HG02970 (cell line): ENCODE data around the gene MAP2K1.
"Not testable (repeated sequence)": the region's sequence is repeated elsewhere in the genome, so short reads cannot be mapped to it uniquely, and the experiment has no call there.

Source experiments
- ATAC-seq: cut with Tn5 transposase; IDR thresholded peaks from one replicate; pipeline ENCODE4 v1.9.1; 2021; ENCODE audit warnings: mild to moderate bottlenecking, moderate library complexity, moderate number of reproducible peaks; ENCODE audit not compliant: unreplicated experiment, low FRiP score

The MAP2K1 gene

DNA sequence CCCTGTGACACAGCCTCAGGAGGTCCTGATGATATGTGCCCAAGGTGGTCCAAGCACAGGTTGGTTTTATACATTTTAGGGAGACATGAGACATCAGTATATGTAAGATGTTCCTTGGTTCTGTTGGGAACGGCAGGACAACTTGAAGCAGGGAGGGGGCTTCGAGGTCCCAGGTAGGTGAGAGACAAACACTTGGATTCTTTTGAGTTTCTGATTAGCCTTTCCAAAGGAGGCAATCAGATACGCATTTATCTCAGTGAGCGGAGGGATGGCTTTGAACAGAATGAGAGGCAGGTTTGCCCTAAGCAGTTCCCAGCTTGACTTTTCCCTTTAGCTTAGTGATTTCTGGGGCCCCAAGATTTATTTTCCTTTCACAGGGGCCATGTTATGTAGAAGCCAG lies 84.1 kb downstream of the MAP2K1 start:
- ATAC-seq, result not testable (repeated sequence)

DNA sequence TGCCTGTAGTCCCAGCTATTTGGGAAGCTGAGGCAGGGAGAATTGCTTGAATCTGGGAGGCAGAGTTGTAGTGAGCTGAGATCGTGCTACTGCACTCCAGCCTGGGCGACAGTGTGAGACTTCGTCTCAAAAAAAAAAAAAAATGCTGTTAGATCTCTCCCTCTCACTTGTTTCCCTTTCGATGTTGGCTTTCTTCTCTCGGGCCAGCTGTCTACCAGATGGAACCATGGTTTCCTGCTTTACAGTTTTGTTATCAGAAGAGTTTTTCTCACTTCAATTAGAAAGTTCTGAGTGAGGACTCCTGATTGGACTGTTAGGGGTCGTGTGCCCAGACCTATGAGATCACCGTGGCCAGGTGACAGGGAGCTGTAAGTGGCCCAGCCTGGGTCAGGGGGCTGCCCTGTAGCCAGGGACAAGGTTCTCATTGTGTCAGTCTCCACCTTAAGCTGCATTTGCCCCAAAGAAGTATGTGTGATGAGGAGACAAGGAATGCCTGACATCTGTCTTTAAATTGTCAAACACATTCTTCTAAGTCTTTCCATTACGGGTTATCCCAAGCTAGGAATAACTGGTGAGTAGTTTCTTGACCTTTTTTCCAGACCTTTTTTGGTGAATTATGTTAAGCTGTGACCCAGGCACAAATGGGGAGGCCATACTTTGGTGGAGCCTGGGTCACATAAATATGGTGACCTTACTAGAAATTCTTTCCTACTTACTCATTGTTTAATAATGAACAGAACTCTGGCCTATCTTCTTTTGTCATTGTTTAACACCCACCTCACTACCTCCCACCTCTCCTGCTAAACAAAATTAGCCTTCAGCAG lies 85.7 kb downstream of the MAP2K1 start:
- ATAC-seq, result peak; percentile 59

DNA sequence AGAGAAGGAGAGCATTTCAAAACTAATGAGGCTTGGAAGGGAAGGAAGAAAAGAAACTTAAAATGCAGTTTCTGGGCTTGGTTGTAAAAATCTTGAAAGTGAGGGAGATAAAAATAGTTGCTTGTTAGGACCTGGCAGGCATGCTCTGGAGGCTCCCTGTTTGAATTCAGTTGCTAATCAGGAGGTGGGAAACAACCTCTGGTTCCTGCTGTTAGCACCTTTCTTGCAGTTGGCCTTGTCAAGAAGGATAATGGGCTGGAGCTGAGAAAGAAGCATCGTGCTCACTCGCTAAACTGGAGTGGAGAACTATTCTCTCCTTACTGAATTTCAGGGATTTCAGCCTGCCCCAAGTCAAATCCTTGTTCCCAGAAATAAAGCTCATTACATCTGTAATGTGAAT lies 87.4 kb downstream of the MAP2K1 start:
- ATAC-seq, result no peak

DNA sequence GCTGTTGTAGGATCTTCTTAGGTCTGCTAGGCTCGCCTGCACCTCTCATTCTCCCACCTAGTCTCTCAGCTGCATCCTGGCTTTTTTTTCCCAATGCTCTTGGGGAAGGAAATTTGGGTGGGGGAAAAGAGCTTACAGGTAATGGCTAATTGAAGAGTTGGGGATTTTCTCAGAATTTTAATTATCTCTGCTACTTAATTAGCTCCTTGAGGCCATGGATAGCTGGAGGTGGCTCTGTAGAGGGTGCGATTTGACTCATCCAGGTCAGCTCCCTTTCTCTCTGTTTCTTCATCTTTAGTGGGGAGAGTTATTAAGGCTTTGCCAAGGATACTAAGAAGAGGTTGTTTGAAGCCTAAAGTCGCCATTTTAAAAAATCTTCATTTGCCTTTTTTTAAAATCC lies 88.3 kb downstream of the MAP2K1 start:
- ATAC-seq, result no peak

DNA sequence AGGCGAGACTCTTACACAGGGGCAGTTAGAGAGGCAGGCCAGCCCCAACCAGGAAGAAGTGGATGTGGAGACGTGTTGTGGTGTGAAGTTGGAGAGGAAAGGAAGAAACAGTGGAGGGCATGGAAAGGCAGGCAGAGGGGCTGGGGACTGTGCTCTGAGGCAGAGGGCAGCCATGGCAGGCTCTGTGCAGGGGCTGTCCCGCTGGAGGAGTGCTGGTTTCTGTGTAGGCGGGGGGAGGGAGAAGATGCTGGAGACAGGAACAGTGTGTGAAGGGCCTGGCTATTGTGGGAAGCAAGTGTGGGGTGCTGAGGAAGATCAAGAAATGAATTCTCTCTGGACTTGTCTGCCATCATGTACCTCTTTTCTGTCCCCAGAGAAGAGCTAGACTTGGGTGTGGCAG lies 89.8 kb downstream of the MAP2K1 start:
- no peak for ATAC-seq

DNA sequence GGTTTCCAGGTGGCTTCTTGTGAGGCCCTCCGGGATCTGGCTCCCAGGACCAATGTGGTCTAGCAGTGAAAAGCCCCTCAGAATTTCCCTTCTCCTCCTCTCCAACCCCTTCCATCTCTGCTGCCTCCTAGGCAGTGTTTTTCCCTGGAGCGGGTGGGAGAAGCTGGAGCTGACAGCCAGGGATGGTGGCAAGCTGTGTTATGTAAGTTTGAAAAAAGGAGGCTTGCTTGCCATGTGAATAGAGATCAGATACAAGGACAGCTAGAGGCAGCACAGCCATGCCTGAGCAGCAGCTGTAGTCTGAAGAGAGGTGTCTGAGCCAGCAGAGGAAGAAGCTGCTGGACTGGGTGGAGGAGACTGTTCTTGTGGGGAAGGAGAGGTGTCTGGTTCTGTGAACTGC lies 90.3 kb downstream of the MAP2K1 start:
- no peak for ATAC-seq

DNA sequence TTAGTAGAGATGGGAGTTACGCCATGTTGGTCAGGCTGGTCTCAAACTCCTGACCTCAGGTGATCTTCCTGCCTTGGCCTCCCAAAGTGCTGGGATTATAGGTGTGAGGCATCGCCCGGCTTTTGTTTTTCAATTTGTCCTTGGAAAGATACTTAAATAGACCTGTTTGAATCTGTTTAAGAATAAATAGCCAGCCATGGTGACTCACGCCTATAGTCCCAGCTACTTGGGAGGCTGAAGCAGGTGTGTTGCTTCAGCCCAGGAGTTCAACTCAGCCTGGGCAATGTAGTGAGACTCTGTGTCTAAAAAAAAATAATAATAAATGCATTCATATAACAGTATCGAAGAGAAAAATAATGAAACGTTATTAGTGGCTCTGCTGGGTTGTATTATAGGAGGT lies 93.6 kb downstream of the MAP2K1 start:
- no peak for ATAC-seq

DNA sequence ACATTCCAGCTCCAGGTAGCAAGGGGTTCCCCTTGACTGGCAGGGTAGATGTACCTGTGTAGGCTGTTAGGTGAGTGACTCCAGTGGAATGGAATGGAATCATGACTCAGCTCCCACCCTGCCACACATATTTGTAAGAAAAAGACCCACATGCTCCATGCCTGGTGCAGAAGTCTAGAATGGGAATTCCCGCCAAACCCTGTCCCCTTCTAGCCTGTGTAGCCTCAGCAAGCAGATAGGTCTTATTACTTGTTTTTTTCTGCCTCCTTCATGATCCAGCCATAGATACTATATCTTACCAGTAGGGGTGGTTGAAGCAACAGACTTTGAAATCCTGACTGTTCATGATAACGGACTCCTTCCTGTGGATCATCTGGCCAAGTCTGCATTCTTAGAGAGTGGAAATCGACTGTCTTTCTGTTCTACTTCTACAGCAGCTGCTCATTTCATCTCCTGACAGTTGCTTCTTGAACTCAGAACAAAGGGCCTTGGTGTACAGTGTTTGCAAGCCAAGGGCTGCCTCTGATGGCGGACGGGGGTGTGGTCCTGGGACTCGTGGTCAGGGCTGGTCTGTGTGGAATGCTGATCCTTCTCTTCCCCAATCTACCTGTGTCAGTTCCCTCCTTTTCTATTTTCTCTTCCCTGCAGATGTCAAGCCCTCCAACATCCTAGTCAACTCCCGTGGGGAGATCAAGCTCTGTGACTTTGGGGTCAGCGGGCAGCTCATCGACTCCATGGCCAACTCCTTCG lies 94.6 kb downstream of the MAP2K1 start:
- ATAC-seq, result no peak

DNA sequence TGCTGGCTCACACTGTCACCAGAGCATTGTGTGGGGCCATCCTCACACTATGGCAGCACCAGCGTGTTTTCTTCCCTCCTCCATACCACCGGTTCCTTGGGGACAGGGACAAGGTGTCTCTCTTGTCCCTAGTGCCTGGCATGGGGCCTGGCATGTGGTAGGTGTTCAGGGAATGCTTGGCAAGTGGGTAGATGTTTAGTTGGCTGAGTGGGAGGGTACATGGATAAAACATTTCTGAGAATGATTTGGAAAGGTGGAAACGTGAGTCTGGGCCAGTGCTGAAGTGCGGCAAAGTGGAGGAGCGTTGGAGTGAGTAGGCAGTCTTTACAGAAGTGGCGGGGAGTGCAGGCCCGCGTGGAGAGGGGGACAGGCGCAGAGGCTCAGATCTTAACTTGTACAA lies 95.8 kb downstream of the MAP2K1 start:
- ATAC-seq, result no peak

DNA sequence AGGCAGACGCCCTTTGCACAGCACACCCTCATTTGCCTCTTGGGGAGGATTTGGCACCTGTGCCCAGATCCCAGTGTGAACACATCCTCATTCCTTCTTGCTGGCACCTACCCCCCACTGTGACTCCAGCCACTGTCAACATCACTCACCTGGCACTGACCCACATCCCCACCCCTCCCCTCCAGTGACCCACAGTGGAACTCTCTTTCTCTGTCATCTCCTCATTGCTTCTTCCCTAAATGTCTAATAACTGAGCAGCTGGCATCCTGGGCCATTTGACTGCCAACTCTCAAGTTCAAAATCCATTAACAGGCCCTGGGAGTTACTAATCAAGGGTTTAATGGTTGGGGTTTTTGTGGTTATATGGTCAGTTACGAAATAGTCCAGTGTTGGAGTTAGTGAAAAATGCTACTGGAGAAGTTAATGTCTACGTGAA lies 96.4 kb downstream of the MAP2K1 start:
- ATAC-seq, result no peak

DNA sequence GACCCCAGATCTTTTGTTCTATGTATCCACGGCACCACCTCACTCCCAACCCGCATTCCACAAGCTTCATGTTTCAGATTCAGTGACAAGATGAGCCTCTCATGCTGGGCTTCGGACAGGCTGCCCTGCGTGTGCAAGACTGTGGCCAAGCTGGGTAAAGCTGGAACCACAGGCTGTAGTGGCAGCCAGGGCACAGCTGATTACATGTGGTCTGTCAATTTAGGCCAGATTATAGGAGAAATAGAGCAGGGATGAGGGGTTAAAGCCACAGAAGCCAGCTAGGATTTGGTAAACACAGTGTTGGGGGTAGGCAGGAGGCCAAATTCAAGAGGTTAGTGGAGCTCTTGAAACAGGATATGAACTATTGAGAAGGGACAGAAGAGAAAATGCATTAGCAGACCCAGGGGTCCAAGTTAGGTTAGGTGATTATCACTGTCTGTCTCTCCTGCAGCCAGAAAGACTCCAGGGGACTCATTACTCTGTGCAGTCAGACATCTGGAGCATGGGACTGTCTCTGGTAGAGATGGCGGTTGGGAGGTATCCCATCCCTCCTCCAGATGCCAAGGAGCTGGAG lies 97.9 kb downstream of the MAP2K1 start:
- ATAC-seq, result no peak

DNA sequence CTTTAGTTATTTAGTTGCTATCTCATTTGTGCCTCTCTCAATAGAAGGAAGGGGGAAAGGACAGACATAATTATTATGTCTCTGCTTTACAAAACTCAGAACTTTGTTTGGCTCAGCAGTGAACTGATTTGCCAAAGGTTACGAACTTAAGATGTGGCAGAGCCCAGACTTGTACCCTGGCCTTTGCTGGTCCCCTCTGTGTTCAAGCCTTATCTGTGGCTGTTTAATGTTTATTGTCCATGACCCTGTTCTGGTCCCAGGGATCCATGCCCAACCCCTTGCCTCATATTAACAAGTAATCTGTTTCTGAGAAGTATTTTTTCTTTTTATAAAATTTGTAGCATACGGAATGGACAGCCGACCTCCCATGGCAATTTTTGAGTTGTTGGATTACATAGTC lies 100.2 kb downstream of the MAP2K1 start:
- ATAC-seq, result no peak

DNA sequence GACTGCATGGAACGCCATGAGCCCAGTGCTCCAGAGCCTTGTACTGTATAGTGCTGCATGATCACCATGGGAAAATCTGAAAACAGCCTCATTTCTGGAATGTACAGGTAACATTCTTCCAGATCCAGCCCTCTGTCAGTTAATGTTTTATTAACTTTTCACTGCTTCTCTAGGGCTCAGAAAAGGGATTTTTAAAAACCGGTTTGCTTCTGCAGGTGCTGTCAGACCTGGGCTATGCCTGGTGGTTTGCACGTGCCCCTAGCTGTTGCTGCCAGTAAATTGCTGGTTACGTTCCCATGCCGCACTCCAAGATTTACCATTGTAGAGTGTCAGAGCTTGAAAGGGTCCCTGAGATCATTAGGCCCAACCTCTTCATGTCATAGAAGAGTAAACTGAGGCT lies 101.8 kb downstream of the MAP2K1 start:
- no peak for ATAC-seq

DNA sequence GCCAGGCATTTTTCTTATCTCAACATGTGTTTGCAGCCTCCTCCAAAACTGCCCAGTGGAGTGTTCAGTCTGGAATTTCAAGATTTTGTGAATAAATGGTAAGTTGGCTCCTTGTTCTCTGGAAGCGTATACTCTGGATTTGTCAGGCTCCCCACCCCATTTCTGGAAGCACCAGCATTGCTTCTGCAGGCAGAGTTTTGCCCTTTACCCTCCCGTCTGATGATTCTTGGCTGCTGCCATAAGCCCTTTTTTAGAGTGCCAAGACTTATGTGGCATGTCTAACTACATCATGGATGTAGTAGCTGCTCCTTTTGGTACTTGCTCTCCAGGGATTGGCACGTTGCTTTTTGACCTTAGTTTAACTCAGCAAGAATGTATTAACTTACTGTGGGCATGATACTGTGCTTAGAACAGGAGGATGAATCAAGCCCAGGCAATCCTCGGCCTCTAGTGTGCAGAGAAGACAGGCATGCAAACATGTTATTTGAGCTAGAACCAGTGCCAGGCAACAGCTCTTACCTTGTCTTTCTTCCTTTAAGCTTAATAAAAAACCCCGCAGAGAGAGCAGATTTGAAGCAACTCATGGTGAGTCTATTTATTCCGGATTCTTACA lies 102.6 kb downstream of the MAP2K1 start:
- ATAC-seq, result no peak

DNA sequence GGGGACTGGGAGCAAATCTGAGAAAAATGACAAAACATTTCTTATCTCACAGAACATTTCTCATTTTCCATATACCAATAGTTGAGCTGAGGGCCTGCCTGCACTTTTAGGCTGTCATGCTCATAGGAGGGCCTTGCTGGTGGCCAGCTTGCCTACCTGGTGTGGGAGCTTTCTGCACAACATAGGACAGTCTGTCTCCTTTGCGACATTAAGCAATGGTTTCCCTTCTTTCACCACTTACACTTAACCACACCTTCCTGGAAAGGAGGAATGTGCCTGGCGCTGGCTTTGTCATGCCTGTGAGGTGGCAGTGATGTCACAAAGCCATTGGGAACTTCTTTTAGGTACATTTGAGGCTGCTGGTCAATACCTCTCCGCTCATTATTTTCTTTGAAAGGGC lies 105.1 kb downstream of the MAP2K1 start:
- no peak for ATAC-seq

DNA sequence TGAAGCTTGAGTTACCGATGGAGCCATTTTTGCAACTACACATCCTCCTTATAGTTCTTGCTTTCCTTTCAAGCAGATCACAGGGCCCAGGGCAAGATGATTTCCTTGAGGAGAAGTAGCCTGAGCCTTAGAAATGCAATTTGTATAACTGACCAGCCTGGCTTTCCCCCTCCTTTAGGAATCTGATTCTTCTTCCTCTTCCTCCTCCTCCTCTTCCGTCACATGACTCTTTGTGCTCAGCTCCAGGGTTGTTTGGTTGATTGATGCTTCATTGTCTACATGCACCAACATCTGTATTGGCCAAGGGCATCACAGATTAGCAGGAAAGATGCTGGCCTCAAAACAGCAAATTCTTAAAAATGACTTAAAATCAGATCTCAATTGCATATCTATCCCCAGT lies 107.5 kb downstream of the MAP2K1 start:
- no peak for ATAC-seq

DNA sequence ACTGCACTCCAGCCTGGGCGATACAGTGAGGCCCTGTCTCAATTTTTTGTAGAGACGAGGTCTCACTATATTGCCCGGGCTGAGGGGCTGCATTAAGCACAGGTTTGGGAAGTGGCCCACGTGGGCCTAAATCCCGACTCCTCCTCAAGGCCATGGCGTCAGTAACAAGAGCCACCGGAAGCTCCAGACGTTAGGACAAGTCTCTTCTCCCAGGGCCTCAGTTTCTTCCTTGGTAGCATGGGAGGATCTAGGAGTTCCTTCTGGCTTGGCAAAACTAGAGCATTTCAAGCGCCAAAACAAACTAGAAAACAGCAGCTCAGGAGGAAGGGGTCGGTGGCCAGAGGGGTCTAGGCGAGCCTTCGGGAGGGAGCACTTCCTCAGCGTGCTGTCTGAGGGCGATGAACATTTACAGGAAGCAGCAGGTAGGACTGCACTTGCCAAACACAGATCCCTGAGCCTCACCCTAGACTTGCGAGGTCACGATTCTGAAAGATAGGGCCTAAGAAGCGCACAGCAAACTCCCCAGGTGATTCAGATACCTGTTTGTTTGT lies 110.3 kb downstream of the MAP2K1 start:
- ATAC-seq, result no peak

DNA sequence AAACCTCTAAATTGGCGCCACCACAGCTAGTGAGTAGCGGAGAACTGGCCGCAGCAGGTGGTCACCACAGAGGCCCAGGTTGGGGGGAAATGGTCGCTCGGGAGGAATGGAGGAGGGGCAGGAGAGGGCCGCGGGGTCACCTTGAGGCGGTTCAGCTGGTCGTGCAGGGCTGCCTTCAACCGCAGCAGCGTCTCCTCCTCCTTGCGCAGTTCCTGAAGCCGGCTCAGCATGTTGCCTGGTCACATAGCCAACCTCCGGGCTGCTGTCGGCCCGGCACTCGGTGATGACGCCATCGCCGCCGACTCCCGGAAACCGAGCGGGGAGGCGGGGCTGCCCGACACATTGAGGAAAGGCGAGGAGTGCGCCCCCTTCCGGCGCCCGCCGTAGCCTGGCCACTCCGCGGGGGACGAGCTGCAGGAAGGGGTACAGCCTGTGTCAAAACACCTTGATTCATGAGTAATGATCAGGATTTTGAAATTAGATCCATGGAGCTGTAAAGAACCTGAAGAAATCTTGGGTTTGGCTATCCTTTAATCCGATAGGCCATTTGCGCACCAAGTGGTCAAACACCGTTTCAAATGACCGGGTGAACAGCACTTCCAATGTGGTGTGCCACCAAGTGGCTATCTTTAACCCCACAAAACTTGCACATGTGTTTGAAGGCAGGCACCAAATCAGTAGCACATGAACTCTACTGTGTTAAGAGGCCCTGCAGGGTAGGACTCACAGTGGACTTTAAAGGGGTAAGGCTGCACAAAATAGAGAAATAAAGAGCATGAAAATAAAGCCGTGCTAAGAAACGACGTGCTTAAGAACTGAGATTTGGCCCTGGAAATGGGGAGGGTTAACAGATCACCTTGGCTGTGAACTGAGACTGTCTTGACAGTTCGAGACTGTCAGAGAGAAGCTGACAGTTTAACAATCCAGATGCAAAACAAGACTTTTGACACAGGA lies 111.1 kb downstream of the MAP2K1 start, which contains the start of gene SNAPC5:
Gene SNAPC5, minus strand, starts transcription at position 261 of the 954 bp plus-strand sequence. Its CDS starts 31 bp downstream, at position 230.
- ATAC-seq, result peak; percentile 85

DNA sequence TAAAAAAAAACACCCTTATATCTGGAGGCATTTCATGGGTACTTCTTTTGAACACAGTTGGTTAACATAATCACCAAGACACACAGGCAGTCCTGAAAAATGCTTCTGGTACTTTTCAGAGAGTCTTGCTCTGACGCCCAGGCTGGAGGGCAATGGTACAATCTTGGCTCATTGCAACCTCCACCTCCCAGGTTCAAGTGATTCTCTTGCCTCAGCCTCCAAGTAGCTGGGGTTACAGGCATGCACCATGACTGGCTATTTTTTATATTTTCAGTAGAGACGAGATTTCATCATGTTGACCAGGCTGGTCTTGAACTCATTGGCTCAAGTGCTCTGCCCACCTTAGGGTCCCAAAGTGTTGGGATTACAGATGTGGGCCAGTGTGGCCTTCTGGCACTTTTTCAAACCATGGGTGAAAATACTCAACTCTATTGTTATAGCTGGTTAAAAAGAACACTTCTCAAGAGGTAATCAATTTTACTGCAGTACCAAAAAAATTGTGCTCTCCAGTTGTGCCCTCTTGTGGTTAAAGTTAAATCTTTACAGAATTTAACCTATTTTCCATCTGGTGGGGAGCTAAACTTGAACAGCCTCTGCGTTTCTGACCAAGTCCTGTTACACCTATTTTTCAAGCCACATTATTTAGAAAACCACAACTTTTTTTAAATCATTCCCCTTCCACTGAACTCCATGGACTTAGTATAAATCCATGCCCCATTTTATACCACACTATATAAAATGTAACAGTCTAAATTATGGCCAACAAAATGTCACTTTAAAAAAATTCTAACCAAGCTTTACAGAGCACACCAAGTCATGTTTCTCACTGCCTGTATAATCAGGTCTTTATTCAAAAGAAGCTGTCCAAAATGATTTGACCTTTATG lies 112.0 kb downstream of the MAP2K1 start:
- ATAC-seq, result no peak
